ENCODE results near the gene GMPS. TPM values are rescaled to one million over a fixed set of nuclear protein-coding genes. Genes with fewer than 3 reads are reported as not detected.

The GMPS gene
- total and polyA plus RNA-seq, 9 of the 15 experiments (the other 6 are each of a cell fraction or from before 2014, with no cell fraction given) = 73.7 to 282 (median 156) TPM

- TF ChIP-seq FOXP4 (CRISPR knock-in tag; IDR thresholded peaks at IDR 0.05; ENCODE audit: borderline replicate concordance) (no peak), MEIS2 (IDR thresholded peaks at IDR 0.05; ENCODE audit: partially characterized antibody) (no peak), ZNF224 (CRISPR knock-in tag; IDR thresholded peaks at IDR 0.05) (no peak), ZNF589 (CRISPR knock-in tag; IDR thresholded peaks at IDR 0.05; ENCODE audit: low read depth) (no peak), POU5F1 (IDR thresholded peaks at IDR 0.05; ENCODE audit: borderline replicate concordance, low read depth, low read length, partially characterized antibody) (no peak), MCM5 (IDR thresholded peaks at IDR 0.05; ENCODE audit: low read depth) (no peak), ZNF696 (CRISPR knock-in tag; conservative IDR thresholded peaks at IDR 0.05) (no peak), ZNF436 (CRISPR knock-in tag; IDR thresholded peaks at IDR 0.05) (no peak), MED1 (CRISPR knock-in tag; IDR thresholded peaks at IDR 0.05; ENCODE audit: borderline replicate concordance) (no peak), CHD1 (IDR thresholded peaks at IDR 0.05; ENCODE audit: low read length) (peak; percentile 8), EP300 (IDR thresholded peaks at IDR 0.05; ENCODE audit: low read length) (no peak), THRB (CRISPR knock-in tag; conservative IDR thresholded peaks at IDR 0.05) (no peak), SMAD3 (CRISPR knock-in tag; conservative IDR thresholded peaks at IDR 0.05) (no peak), SMARCA4 (IDR thresholded peaks at IDR 0.05) (no peak), SMARCC2 (IDR thresholded peaks at IDR 0.05; ENCODE audit: low read depth) (no peak), SIN3A (IDR thresholded peaks at IDR 0.05; ENCODE audit: borderline replicate concordance in 2 of 2, control insufficient read depth in 1 of 2, low read depth in 2 of 2, low read length in 2 of 2) (no peak; a peak in 1 of 4 replicates), RBM14 (IDR thresholded peaks at IDR 0.05; ENCODE audit: borderline replicate concordance, insufficient read depth, low read depth, low read length) (0 out of 2 replicates have a peak, but pooled peaks have one; percentile 70), ZNF41 (CRISPR knock-in tag; conservative IDR thresholded peaks at IDR 0.05) (no peak), RUNX1 (IDR thresholded peaks at IDR 0.05; ENCODE audit: low read depth) (no peak), C11orf30 (IDR thresholded peaks at IDR 0.05; ENCODE audit: low read depth) (no peak), ZNF140 (CRISPR knock-in tag; IDR thresholded peaks at IDR 0.05) (no peak), IRF2 (CRISPR knock-in tag; IDR thresholded peaks at IDR 0.05) (no peak)
Measured at GRCh38 chr3:155870945-155871745, 695 bp downstream of the GMPS start (continued).

All from K562 (cell line).